ENCODE data around the gene CHST7. TPM values are rescaled to one million over a fixed set of nuclear protein-coding genes. Genes with fewer than 3 reads are reported as not detected.

CHST7 gene
- total and polyA plus RNA-seq, 4 donors, result 2.9 to 13.2 (median 5.8) TPM

- peaks cover 3 to 35% (median 21%) of the 10 kb centered on the region in 4 donors for H3K4me1 ChIP-seq (ENCODE audit: control insufficient read depth in 4 of 4, insufficient read depth in 4 of 4, low read length in 3 of 4)
- no peak overlapping the region for H3K9ac ChIP-seq (ENCODE audit: low read depth in 1 of 2, low read length in 2 of 2)
- no peak for TF ChIP-seq ATF3 (IDR thresholded peaks at IDR 0.05)
- TF ChIP-seq, protein P1, sequence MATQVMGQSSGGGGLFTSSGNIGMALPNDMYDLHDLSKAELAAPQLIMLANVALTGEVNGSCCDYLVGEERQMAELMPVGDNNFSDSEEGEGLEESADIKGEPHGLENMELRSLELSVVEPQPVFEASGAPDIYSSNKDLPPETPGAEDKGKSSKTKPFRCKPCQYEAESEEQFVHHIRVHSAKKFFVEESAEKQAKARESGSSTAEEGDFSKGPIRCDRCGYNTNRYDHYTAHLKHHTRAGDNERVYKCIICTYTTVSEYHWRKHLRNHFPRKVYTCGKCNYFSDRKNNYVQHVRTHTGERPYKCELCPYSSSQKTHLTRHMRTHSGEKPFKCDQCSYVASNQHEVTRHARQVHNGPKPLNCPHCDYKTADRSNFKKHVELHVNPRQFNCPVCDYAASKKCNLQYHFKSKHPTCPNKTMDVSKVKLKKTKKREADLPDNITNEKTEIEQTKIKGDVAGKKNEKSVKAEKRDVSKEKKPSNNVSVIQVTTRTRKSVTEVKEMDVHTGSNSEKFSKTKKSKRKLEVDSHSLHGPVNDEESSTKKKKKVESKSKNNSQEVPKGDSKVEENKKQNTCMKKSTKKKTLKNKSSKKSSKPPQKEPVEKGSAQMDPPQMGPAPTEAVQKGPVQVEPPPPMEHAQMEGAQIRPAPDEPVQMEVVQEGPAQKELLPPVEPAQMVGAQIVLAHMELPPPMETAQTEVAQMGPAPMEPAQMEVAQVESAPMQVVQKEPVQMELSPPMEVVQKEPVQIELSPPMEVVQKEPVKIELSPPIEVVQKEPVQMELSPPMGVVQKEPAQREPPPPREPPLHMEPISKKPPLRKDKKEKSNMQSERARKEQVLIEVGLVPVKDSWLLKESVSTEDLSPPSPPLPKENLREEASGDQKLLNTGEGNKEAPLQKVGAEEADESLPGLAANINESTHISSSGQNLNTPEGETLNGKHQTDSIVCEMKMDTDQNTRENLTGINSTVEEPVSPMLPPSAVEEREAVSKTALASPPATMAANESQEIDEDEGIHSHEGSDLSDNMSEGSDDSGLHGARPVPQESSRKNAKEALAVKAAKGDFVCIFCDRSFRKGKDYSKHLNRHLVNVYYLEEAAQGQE (IDR thresholded peaks at IDR 0.05), result no peak
- TF ChIP-seq CTCF (IDR thresholded peaks at IDR 0.05; ENCODE audit: low read depth, low read length, missing input control), result no peak
- TF ChIP-seq TAF1 (conservative IDR thresholded peaks at IDR 0.05), result no peak
- no peak for TF ChIP-seq JUND (IDR thresholded peaks at IDR 0.05)
- TF ChIP-seq HNF4A (conservative IDR thresholded peaks at IDR 0.05), result no peak
- no peak for TF ChIP-seq EGR1 (IDR thresholded peaks at IDR 0.05; ENCODE audit: low read depth in 2 of 2)
- TF ChIP-seq FOXA1 (IDR thresholded peaks at IDR 0.05), result no peak
- TF ChIP-seq SP1 (IDR thresholded peaks at IDR 0.05), result no peak
- TF ChIP-seq RXRA (IDR thresholded peaks at IDR 0.05), result no peak
- DNase-seq (ENCODE audit: low spot score), result no peak
- H3K4me3 ChIP-seq (ENCODE audit: low read depth in 1 of 3, low read length in 3 of 3), result peak overlapping the region; percentile 50 to 68 (median 58)
- H3K9me3 ChIP-seq (ENCODE audit: control insufficient read depth in 4 of 4, low read length in 3 of 4), result no peaks in the 10 kb centered on the region
- H3K27ac ChIP-seq (ENCODE audit: low read depth in 1 of 2, low read length in 2 of 2), result peak overlapping the region; percentile 51 to 64
- H3K27me3 ChIP-seq (ENCODE audit: control insufficient read depth in 4 of 4, insufficient read depth in 4 of 4, low read length in 3 of 4), result no peaks in the 10 kb centered on the region
- no peaks in the 10 kb centered on the region for H3K36me3 ChIP-seq (ENCODE audit: control insufficient read depth in 4 of 4, insufficient read depth in 3 of 4, low read depth in 1 of 4, low read length in 3 of 4)
- WGBS, result 2% methylated on average over 90 of the region's 90 CpGs
Measured at GRCh38 chrX:46574774-46575381, 1.3 kb downstream of the CHST7 start.

DNA sequence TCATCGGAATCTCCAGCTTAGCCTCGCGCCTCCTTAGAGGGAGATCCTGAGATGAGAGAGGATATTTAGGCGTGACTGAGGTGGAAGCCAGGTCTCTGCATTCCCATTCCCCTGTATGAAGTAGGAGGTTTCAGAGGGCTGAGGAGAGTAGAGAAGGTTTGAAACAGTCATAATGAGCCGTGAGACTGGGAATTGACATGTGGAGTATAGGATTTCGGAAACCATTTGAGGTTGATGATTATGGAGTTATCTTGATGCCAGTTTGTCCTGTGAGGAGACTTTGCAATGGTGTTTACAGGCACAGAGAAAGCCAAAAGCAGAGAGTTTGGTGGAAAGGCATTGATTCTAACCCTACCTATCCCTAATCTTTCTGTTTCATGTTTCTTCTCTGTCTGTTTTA, 2.0 kb downstream of the CHST7 start:
- peak overlapping the region; percentile 51 to 64 for H3K27ac ChIP-seq (ENCODE audit: low read depth in 1 of 2, low read length in 2 of 2)
- peak overlapping the region; percentile 50 to 68 (median 58) for H3K4me3 ChIP-seq (ENCODE audit: low read depth in 1 of 3, low read length in 3 of 3)
- H3K4me1 ChIP-seq (ENCODE audit: control insufficient read depth in 4 of 4, insufficient read depth in 4 of 4, low read length in 3 of 4), result peaks cover 3 to 35% (median 21%) of the 10 kb centered on the region in 4 donors
- no peaks in the 10 kb centered on the region for H3K9me3 ChIP-seq (ENCODE audit: control insufficient read depth in 4 of 4, low read length in 3 of 4)
- peak overlapping the region; percentile 32 to 67 for H3K9ac ChIP-seq (ENCODE audit: low read depth in 1 of 2, low read length in 2 of 2)
- TF ChIP-seq CTCF (IDR thresholded peaks at IDR 0.05; ENCODE audit: low read depth, low read length, missing input control) (no peak), RAD21 (IDR thresholded peaks at IDR 0.05) (no peak), YY1 (IDR thresholded peaks at IDR 0.05) (no peak), FOXA2 (IDR thresholded peaks at IDR 0.05) (no peak), HNF4A (conservative IDR thresholded peaks at IDR 0.05) (no peak), FOXA1 (IDR thresholded peaks at IDR 0.05) (no peak), NR2F2 (IDR thresholded peaks at IDR 0.05) (no peak), HNF4G (IDR thresholded peaks at IDR 0.05) (no peak)
- TF ChIP-seq, protein P2, sequence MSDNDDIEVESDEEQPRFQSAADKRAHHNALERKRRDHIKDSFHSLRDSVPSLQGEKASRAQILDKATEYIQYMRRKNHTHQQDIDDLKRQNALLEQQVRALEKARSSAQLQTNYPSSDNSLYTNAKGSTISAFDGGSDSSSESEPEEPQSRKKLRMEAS (IDR thresholded peaks at IDR 0.05), result no peak
- H3K36me3 ChIP-seq (ENCODE audit: control insufficient read depth in 4 of 4, insufficient read depth in 3 of 4, low read depth in 1 of 4, low read length in 3 of 4), result no peaks in the 10 kb centered on the region
- DNase-seq (ENCODE audit: low spot score), result no peak
- 16% methylated on average over 6 of the region's 6 CpGs for WGBS
- H3K27me3 ChIP-seq (ENCODE audit: control insufficient read depth in 4 of 4, insufficient read depth in 4 of 4, low read length in 3 of 4), result no peaks in the 10 kb centered on the region

Measured in liver (tissue), 9 donors.